ENCODE measurements around the gene COLGALT1.
A peak's percentile ranks its signal among the peaks of the same experiment; 100 is the strongest.

The COLGALT1 gene

DNA sequence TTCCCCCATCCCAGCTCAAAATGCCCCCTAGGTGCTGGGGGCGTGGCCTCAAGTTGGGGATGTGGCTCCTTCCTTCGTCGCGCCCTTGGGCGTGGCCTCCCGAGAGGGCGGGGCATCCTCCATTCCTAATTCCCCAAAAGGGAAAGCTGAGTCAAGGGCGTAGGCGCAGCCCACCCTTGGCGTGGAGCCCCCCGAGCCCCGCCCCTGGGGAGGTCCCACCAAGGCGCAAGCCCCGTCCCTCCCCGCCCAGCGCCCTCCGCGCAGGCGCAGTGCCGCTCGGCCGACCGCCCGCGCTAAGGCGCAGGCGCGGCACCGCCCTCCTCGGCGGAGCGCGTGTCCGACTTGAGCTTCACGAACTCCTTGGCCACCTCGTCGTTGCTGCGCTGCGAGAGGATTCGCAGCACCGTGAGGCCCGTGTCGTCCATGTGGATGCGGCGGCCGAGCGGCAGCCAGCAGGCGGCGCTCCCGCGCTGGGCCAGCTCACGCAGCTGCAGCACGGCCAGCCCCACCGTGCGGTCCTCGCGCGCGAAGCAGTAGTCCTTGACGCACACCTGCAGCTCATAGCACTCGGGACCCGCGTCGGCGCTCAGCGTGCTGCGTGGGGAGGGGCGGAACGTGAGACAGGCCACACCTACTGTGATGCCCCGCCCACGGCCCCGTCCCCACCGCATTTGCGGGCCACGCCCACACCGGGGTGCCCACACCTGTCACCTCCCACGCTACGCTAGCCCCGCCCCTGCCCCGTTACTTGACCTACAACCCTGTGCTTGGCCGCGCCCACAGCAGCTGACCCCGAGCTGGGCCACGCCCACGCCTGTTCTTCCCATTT, 50.5 kb downstream of the COLGALT1 start (continued):
- no peak for TF ChIP-seq ZNF555 (tag by site-specific recombination; conservative IDR thresholded peaks at IDR 0.05)
- no peak for TF ChIP-seq ZNF623 (tag by site-specific recombination; IDR thresholded peaks at IDR 0.05)
- peak; percentile 85 for TF ChIP-seq SETDB1 (IDR thresholded peaks at IDR 0.05; ENCODE audit: insufficient read length, low read length)
- TF ChIP-seq ZNF366 (tag by site-specific recombination; conservative IDR thresholded peaks at IDR 0.05), result 0 out of 2 replicates have a peak, but pooled peaks have one; percentile 43
- TF ChIP-seq ZNF596 (tag by site-specific recombination; IDR thresholded peaks at IDR 0.05), result no peak
- TF ChIP-seq ZNF274 (IDR thresholded peaks at IDR 0.05; ENCODE audit: low read length), result no peak
- no peak for TF ChIP-seq ZNF274 (tag by site-specific recombination; IDR thresholded peaks at IDR 0.05; ENCODE audit: borderline replicate concordance)
- TF ChIP-seq GLIS2 (tag by site-specific recombination; IDR thresholded peaks at IDR 0.05), result peak; percentile 82
- peak; percentile 82; the same call in 1 of the 2 replicates for TF ChIP-seq BCL11A (tag by site-specific recombination; IDR thresholded peaks at IDR 0.05; ENCODE audit: low read depth)
- TF ChIP-seq ZNF658 (tag by site-specific recombination; IDR thresholded peaks at IDR 0.05), result no peak
- TF ChIP-seq IKZF3 (tag by site-specific recombination; IDR thresholded peaks at IDR 0.05), result peak; percentile 86
- peak; percentile 21; the same call in 1 of the 2 replicates for TF ChIP-seq REST (tag by site-specific recombination; IDR thresholded peaks at IDR 0.05)
- TF ChIP-seq, protein P1, sequence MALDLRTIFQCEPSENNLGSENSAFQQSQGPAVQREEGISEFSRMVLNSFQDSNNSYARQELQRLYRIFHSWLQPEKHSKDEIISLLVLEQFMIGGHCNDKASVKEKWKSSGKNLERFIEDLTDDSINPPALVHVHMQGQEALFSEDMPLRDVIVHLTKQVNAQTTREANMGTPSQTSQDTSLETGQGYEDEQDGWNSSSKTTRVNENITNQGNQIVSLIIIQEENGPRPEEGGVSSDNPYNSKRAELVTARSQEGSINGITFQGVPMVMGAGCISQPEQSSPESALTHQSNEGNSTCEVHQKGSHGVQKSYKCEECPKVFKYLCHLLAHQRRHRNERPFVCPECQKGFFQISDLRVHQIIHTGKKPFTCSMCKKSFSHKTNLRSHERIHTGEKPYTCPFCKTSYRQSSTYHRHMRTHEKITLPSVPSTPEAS (tag by site-specific recombination; IDR thresholded peaks at IDR 0.05), result no peak
- TF ChIP-seq, protein P2, sequence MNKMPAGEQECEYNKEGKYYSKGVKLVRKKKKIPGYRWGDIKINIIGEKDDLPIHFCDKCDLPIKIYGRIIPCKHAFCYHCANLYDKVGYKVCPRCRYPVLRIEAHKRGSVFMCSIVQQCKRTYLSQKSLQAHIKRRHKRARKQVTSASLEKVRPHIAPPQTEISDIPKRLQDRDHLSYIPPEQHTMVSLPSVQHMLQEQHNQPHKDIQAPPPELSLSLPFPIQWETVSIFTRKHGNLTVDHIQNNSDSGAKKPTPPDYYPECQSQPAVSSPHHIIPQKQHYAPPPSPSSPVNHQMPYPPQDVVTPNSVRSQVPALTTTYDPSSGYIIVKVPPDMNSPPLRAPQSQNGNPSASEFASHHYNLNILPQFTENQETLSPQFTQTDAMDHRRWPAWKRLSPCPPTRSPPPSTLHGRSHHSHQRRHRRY (tag by site-specific recombination; IDR thresholded peaks at IDR 0.05), result no peak
- no peak for TF ChIP-seq GLI4 (tag by site-specific recombination; IDR thresholded peaks at IDR 0.05)
- peak; percentile 100 for TF ChIP-seq KLF1 (tag by site-specific recombination; IDR thresholded peaks at IDR 0.05)
- peak; percentile 79 for TF ChIP-seq ZNF660 (tag by site-specific recombination; IDR thresholded peaks at IDR 0.05)
- no peak for TF ChIP-seq ZNF571 (tag by site-specific recombination; IDR thresholded peaks at IDR 0.05)
- TF ChIP-seq, protein P3, sequence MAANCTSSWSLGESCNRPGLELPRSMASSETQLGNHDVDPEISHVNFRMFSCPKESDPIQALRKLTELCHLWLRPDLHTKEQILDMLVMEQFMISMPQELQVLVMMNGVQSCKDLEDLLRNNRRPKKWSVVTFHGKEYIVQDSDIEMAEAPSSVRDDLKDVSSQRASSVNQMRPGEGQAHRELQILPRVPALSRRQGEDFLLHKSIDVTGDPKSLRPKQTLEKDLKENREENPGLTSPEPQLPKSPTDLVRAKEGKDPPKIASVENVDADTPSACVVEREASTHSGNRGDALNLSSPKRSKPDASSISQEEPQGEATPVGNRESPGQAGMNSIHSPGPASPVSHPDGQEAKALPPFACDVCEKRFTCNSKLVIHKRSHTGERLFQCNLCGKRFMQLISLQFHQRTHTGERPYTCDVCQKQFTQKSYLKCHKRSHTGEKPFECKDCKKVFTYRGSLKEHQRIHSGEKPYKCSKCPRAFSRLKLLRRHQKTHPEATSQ (tag by site-specific recombination; IDR thresholded peaks at IDR 0.05), result 0 out of 2 replicates have a peak, but pooled peaks have one; percentile 91
- no peak for TF ChIP-seq ZNF121 (tag by site-specific recombination; IDR thresholded peaks at IDR 0.05)
- TF ChIP-seq ZNF610 (tag by site-specific recombination; IDR thresholded peaks at IDR 0.05; ENCODE audit: borderline replicate concordance), result peak; percentile 87
- peak; percentile 95 for TF ChIP-seq ZSCAN30 (tag by site-specific recombination; IDR thresholded peaks at IDR 0.05)
- TF ChIP-seq ZFP3 (tag by site-specific recombination; IDR thresholded peaks at IDR 0.05; ENCODE audit: low read depth), result no peak
- no peak for TF ChIP-seq RBAK (tag by site-specific recombination; IDR thresholded peaks at IDR 0.05)
- TF ChIP-seq ZNF518A (tag by site-specific recombination; conservative IDR thresholded peaks at IDR 0.05; ENCODE audit: low read depth), result no peak
- TF ChIP-seq ZNF362 (tag by site-specific recombination; IDR thresholded peaks at IDR 0.05), result no peak
